K562 (cell line): ENCODE data around the gene TMEM203.

Experiments
- BDP1 ChIP-seq: IDR thresholded peaks from 3 replicates; pipeline ENCODE4 v1.6.1; 2011; ENCODE audit not compliant: insufficient read length, insufficient read depth
- CTCF ChIP-seq, 3 experiments: IDR thresholded peaks in 2 of 3; conservative IDR thresholded peaks in 1 of 3; 2 replicates each; pipeline ENCODE4 v1.5.1; 2011 to 2012; ENCODE audit warnings: low read length in 3 of 3, mild to moderate bottlenecking in 3 of 3, control low read depth in 2 of 3, improper control_type of control experiment in 1 of 3, inconsistent platforms in 1 of 3, low read depth in 1 of 3, mixed read lengths in 1 of 3, moderate library complexity in 1 of 3; ENCODE audit not compliant: insufficient read depth in 2 of 3
- DDX20 ChIP-seq: fragments of 450-650 bp; IDR thresholded peaks from 2 replicates; pipeline ENCODE4 v1.6.1; 2016; ENCODE audit warnings: missing genetic modification characterization, low read depth, mild to moderate bottlenecking, missing compliant biosample characterization, moderate library complexity
- E2F3 ChIP-seq: fragments of 250-450 bp; sonication (Bioruptor Pico); IDR thresholded peaks from 2 replicates; pipeline ENCODE4 v1.4.0; 2020; ENCODE audit warnings: mild to moderate bottlenecking
- HDAC1 ChIP-seq, 2 experiments: fragments of 450-650 bp; IDR thresholded peaks; 2 replicates each; pipeline ENCODE4 v1.6.1; 2016 to 2017; ENCODE audit warnings: inconsistent platforms in 1 of 2, mild to moderate bottlenecking in 1 of 2, moderate library complexity in 1 of 2
- HMGXB4 ChIP-seq: sonication (generic); formaldehyde crosslinking; IDR thresholded peaks from 2 replicates; pipeline ENCODE4 v1.8.1; 2023; ENCODE audit warnings: mild to moderate bottlenecking, missing genetic modification reagents
- MNT ChIP-seq, 2 experiments: fragments of 450-650 bp; conservative IDR thresholded peaks; 2 replicates each; pipeline ENCODE4 v1.6.1; 2017; ENCODE audit warnings: mild to moderate bottlenecking in 2 of 2, moderate library complexity in 2 of 2
- NFRKB ChIP-seq: fragments of 450-650 bp; IDR thresholded peaks from 2 replicates; pipeline ENCODE4 v1.6.1; 2016; ENCODE audit warnings: low read depth
- POLR2AphosphoS2 ChIP-seq: IDR thresholded peaks from 2 replicates; pipeline ENCODE4 v1.6.1; 2012; ENCODE audit warnings: low read length, improper control_type of control experiment
- SAFB ChIP-seq: fragments of 200-400 bp; formaldehyde crosslinking; IDR thresholded peaks from 2 replicates; pipeline ENCODE4 v1.6.1; 2017; ENCODE audit warnings: low read depth, low read length, borderline replicate concordance
- XRCC5 ChIP-seq: fragments of 200-400 bp; formaldehyde crosslinking; IDR thresholded peaks from 2 replicates; pipeline ENCODE4 v1.6.1; 2017; ENCODE audit warnings: low read depth, mild to moderate bottlenecking, low read length
- ZNF561 ChIP-seq: fragments of 450-650 bp; formaldehyde crosslinking; conservative IDR thresholded peaks from 2 replicates; pipeline ENCODE4 v1.4.0; 2020; ENCODE audit warnings: mild to moderate bottlenecking, moderate library complexity

DNA sequence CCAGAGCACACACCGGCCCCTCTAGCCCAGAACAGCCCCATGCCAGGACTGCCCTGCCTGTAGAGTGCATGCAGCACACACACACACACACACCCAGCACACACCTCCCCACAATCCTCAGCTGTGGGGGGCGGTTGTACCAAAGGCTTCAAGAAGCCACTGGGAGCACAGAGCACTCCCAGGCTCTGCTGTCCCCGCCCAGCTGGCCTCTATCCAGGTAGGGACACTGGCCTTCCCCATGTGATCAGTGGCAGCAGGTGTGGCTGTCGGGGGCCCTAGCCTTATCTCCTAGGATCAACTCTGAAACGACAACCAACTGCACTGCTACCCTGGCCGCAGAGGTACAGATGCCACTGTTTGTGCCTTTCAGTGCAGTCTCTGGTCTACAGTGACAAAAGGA, 19.1 kb downstream of the TMEM203 start:
- TF ChIP-seq DDX20 (tag) (no peak), XRCC5 (no peak), MNT (conservative IDR thresholded peaks at IDR 0.05) (no peak), POLR2AphosphoS2 (no peak), HDAC1 (IDR thresholded peaks at IDR 0.05) (no peak), BDP1 (no peak), SAFB (no peak), ZNF561 (CRISPR knock-in tag) (no peak), NFRKB (no peak), CTCF (IDR thresholded peaks at IDR 0.05 in 2 of 3, conservative IDR thresholded peaks at IDR 0.05 in 1 of 3; ENCODE audit: insufficient read depth in 2 of 3, low read depth in 1 of 3, low read length in 3 of 3) (no peak), E2F3 (no peak), HMGXB4 (CRISPR knock-in tag) (no peak)
